ENCODE data around the gene SPATA31E1.

The SPATA31E1 gene

GRCh38 chr9:87875060-87875459 is 7.6 kb upstream of the SPATA31E1 start:
- no peaks in the 10 kb centered on the region for H3K36me3 ChIP-seq (ENCODE audit: control insufficient read depth, insufficient read depth, low read length)
- H3K4me1 ChIP-seq (ENCODE audit: control insufficient read depth, insufficient read depth, low read length), result peaks cover 16% of the 10 kb centered on the region
- H3K9me3 ChIP-seq (ENCODE audit: control insufficient read depth, insufficient read depth, low read depth, low read length), result 0 out of 2 replicates have a peak, but pooled peaks cover 3% of the 10 kb centered on the region
- no peak overlapping the region for H3K27ac ChIP-seq (ENCODE audit: low read depth, low read length)
- H3K4me3 ChIP-seq (ENCODE audit: low read depth, low read length), result no peak overlapping the region
- H3K9ac ChIP-seq (ENCODE audit: low read length), result no peak overlapping the region
- H3K27me3 ChIP-seq (ENCODE audit: control insufficient read depth, insufficient read depth, low read length), result no peaks in the 10 kb centered on the region

GRCh38 chr9:87875831-87876545 is 6.7 kb upstream of the SPATA31E1 start:
- Histone ChIP-seq H3K27ac (ENCODE audit: low read depth, low read length) (no peak overlapping the region), H3K27me3 (ENCODE audit: control insufficient read depth, insufficient read depth, low read length) (no peaks in the 10 kb centered on the region)

GRCh38 chr9:87876708-87877107 is 6.0 kb upstream of the SPATA31E1 start:
- Histone ChIP-seq H3K9ac (ENCODE audit: low read length) (no peak overlapping the region), H3K27ac (ENCODE audit: low read depth, low read length) (no peak overlapping the region), H3K4me3 (ENCODE audit: low read depth, low read length) (no peak overlapping the region), H3K4me1 (ENCODE audit: control insufficient read depth, insufficient read depth, low read length) (peaks cover 16% of the 10 kb centered on the region), H3K9me3 (ENCODE audit: control insufficient read depth, insufficient read depth, low read depth, low read length) (0 out of 2 replicates have a peak, but pooled peaks cover 3% of the 10 kb centered on the region), H3K36me3 (ENCODE audit: control insufficient read depth, insufficient read depth, low read length) (no peaks in the 10 kb centered on the region), H3K27me3 (ENCODE audit: control insufficient read depth, insufficient read depth, low read length) (no peaks in the 10 kb centered on the region)

More at GRCh38 chr9:87875831-87876545, 6.7 kb upstream of the SPATA31E1 start:
- Histone ChIP-seq H3K36me3 (ENCODE audit: control insufficient read depth, insufficient read depth, low read length) (no peaks in the 10 kb centered on the region), H3K4me1 (ENCODE audit: control insufficient read depth, insufficient read depth, low read length) (peaks cover 16% of the 10 kb centered on the region), H3K4me3 (ENCODE audit: low read depth, low read length) (no peak overlapping the region), H3K9ac (ENCODE audit: low read length) (no peak overlapping the region), H3K9me3 (ENCODE audit: control insufficient read depth, insufficient read depth, low read depth, low read length) (0 out of 2 replicates have a peak, but pooled peaks cover 3% of the 10 kb centered on the region)

GRCh38 chr9:87878989-87879511 is 3.6 kb upstream of the SPATA31E1 start:
- no peak overlapping the region for H3K9ac ChIP-seq (ENCODE audit: low read length)
- H3K27ac ChIP-seq (ENCODE audit: low read depth, low read length), result no peak overlapping the region
- H3K4me3 ChIP-seq (ENCODE audit: low read depth, low read length), result no peak overlapping the region

GRCh38 chr9:87880116-87880515 is 2.6 kb upstream of the SPATA31E1 start:
- Histone ChIP-seq H3K9me3 (ENCODE audit: control insufficient read depth, insufficient read depth, low read depth, low read length) (0 out of 2 replicates have a peak, but pooled peaks cover 3% of the 10 kb centered on the region), H3K27me3 (ENCODE audit: control insufficient read depth, insufficient read depth, low read length) (no peaks in the 10 kb centered on the region), H3K27ac (ENCODE audit: low read depth, low read length) (no peak overlapping the region), H3K4me3 (ENCODE audit: low read depth, low read length) (no peak overlapping the region), H3K4me1 (ENCODE audit: control insufficient read depth, insufficient read depth, low read length) (peaks cover 9% of the 10 kb centered on the region; the same call in 1 of the 2 replicates), H3K36me3 (ENCODE audit: control insufficient read depth, insufficient read depth, low read length) (no peaks in the 10 kb centered on the region), H3K9ac (ENCODE audit: low read length) (no peak overlapping the region)

More at GRCh38 chr9:87878989-87879511, 3.6 kb upstream of the SPATA31E1 start:
- H3K4me1 ChIP-seq (ENCODE audit: control insufficient read depth, insufficient read depth, low read length), result peaks cover 18% of the 10 kb centered on the region
- 0 out of 2 replicates have a peak, but pooled peaks cover 3% of the 10 kb centered on the region for H3K9me3 ChIP-seq (ENCODE audit: control insufficient read depth, insufficient read depth, low read depth, low read length)
- H3K36me3 ChIP-seq (ENCODE audit: control insufficient read depth, insufficient read depth, low read length), result no peaks in the 10 kb centered on the region
- H3K27me3 ChIP-seq (ENCODE audit: control insufficient read depth, insufficient read depth, low read length), result no peaks in the 10 kb centered on the region

GRCh38 chr9:87880683-87881082 is 2.0 kb upstream of the SPATA31E1 start:
- H3K4me1 ChIP-seq (ENCODE audit: control insufficient read depth, insufficient read depth, low read length), result peaks cover 9% of the 10 kb centered on the region; the same call in 1 of the 2 replicates
- no peaks in the 10 kb centered on the region for H3K27me3 ChIP-seq (ENCODE audit: control insufficient read depth, insufficient read depth, low read length)
- no peak overlapping the region for H3K9ac ChIP-seq (ENCODE audit: low read length)
- no peaks in the 10 kb centered on the region for H3K36me3 ChIP-seq (ENCODE audit: control insufficient read depth, insufficient read depth, low read length)
- no peak overlapping the region for H3K4me3 ChIP-seq (ENCODE audit: low read depth, low read length)
- 0 out of 2 replicates have a peak, but pooled peaks cover 3% of the 10 kb centered on the region for H3K9me3 ChIP-seq (ENCODE audit: control insufficient read depth, insufficient read depth, low read depth, low read length)
- H3K27ac ChIP-seq (ENCODE audit: low read depth, low read length), result no peak overlapping the region

GRCh38 chr9:87883274-87883673 is 597 bp downstream of the SPATA31E1 start:
- no peak overlapping the region for H3K4me3 ChIP-seq (ENCODE audit: low read depth, low read length)
- H3K36me3 ChIP-seq (ENCODE audit: control insufficient read depth, insufficient read depth, low read length), result no peaks in the 10 kb centered on the region
- peaks cover 6% of the 10 kb centered on the region; the same call in 1 of the 2 replicates for H3K4me1 ChIP-seq (ENCODE audit: control insufficient read depth, insufficient read depth, low read length)
- H3K9me3 ChIP-seq (ENCODE audit: control insufficient read depth, insufficient read depth, low read depth, low read length), result no peaks in the 10 kb centered on the region
- H3K27me3 ChIP-seq (ENCODE audit: control insufficient read depth, insufficient read depth, low read length), result no peaks in the 10 kb centered on the region
- no peak overlapping the region for H3K27ac ChIP-seq (ENCODE audit: low read depth, low read length)
- no peak overlapping the region for H3K9ac ChIP-seq (ENCODE audit: low read length)

- no peaks in the 10 kb centered on the region for H3K27me3 ChIP-seq (ENCODE audit: control insufficient read depth, insufficient read depth, low read length)
Observed at GRCh38 chr9:87883990-87884389, 1.3 kb downstream of the SPATA31E1 start.

GRCh38 chr9:87884578-87885459 is 2.1 kb downstream of the SPATA31E1 start:
- Histone ChIP-seq H3K4me3 (ENCODE audit: low read depth, low read length) (no peak overlapping the region), H3K27me3 (ENCODE audit: control insufficient read depth, insufficient read depth, low read length) (no peaks in the 10 kb centered on the region), H3K27ac (ENCODE audit: low read depth, low read length) (no peak overlapping the region), H3K9ac (ENCODE audit: low read length) (no peak overlapping the region), H3K9me3 (ENCODE audit: control insufficient read depth, insufficient read depth, low read depth, low read length) (no peaks in the 10 kb centered on the region), H3K4me1 (ENCODE audit: control insufficient read depth, insufficient read depth, low read length) (peaks cover 6% of the 10 kb centered on the region; the same call in 1 of the 2 replicates), H3K36me3 (ENCODE audit: control insufficient read depth, insufficient read depth, low read length) (no peaks in the 10 kb centered on the region)

More at GRCh38 chr9:87883990-87884389, 1.3 kb downstream of the SPATA31E1 start:
- Histone ChIP-seq H3K4me3 (ENCODE audit: low read depth, low read length) (no peak overlapping the region), H3K9me3 (ENCODE audit: control insufficient read depth, insufficient read depth, low read depth, low read length) (no peaks in the 10 kb centered on the region), H3K4me1 (ENCODE audit: control insufficient read depth, insufficient read depth, low read length) (peaks cover 6% of the 10 kb centered on the region; the same call in 1 of the 2 replicates), H3K9ac (ENCODE audit: low read length) (no peak overlapping the region), H3K36me3 (ENCODE audit: control insufficient read depth, insufficient read depth, low read length) (no peaks in the 10 kb centered on the region), H3K27ac (ENCODE audit: low read depth, low read length) (no peak overlapping the region)

GRCh38 chr9:87885484-87886189 is 3.0 kb downstream of the SPATA31E1 start:
- H3K36me3 ChIP-seq (ENCODE audit: control insufficient read depth, insufficient read depth, low read length), result no peaks in the 10 kb centered on the region
- H3K27ac ChIP-seq (ENCODE audit: low read depth, low read length), result no peak overlapping the region
- no peak overlapping the region for H3K4me3 ChIP-seq (ENCODE audit: low read depth, low read length)
- peaks cover 6% of the 10 kb centered on the region; the same call in 1 of the 2 replicates for H3K4me1 ChIP-seq (ENCODE audit: control insufficient read depth, insufficient read depth, low read length)
- H3K9me3 ChIP-seq (ENCODE audit: control insufficient read depth, insufficient read depth, low read depth, low read length), result no peaks in the 10 kb centered on the region
- H3K9ac ChIP-seq (ENCODE audit: low read length), result no peak overlapping the region
- H3K27me3 ChIP-seq (ENCODE audit: control insufficient read depth, insufficient read depth, low read length), result no peaks in the 10 kb centered on the region

All from HUES6 (cell line).